ENCODE measurements around the gene FILIP1L.

FILIP1L gene

GRCh38 chr3:99795573-99795972 is 318.7 kb downstream of the FILIP1L start:
- TF ChIP-seq ZC3H10 (CRISPR knock-in tag; IDR thresholded peaks at IDR 0.05) = no peak
- TF ChIP-seq SNAI2 (CRISPR knock-in tag; IDR thresholded peaks at IDR 0.05) = no peak
- no peak for TF ChIP-seq ISL1 (CRISPR knock-in tag; IDR thresholded peaks at IDR 0.05)
- no peak for TF ChIP-seq BACH2 (CRISPR knock-in tag; IDR thresholded peaks at IDR 0.05; ENCODE audit: borderline replicate concordance)
- TF ChIP-seq TCF4 (CRISPR knock-in tag; IDR thresholded peaks at IDR 0.05; ENCODE audit: borderline replicate concordance) = no peak
- TF ChIP-seq TSHZ2 (CRISPR knock-in tag; IDR thresholded peaks at IDR 0.05) = no peak
- TF ChIP-seq RARB (CRISPR knock-in tag; IDR thresholded peaks at IDR 0.05) = no peak
- no peak for TF ChIP-seq ESRRG (CRISPR knock-in tag; IDR thresholded peaks at IDR 0.05)
- no peak for TF ChIP-seq ZNF565 (CRISPR knock-in tag; conservative IDR thresholded peaks at IDR 0.05; ENCODE audit: low read depth)
- TF ChIP-seq CSDC2 (CRISPR knock-in tag; IDR thresholded peaks at IDR 0.05) = no peak
- TF ChIP-seq PATZ1 (CRISPR knock-in tag; IDR thresholded peaks at IDR 0.05; ENCODE audit: borderline replicate concordance) = no peak
- TF ChIP-seq CREB5 (CRISPR knock-in tag; IDR thresholded peaks at IDR 0.05; ENCODE audit: low read depth) = no peak
- no peak for TF ChIP-seq OSR1 (CRISPR knock-in tag; IDR thresholded peaks at IDR 0.05)
- TF ChIP-seq TOX (CRISPR knock-in tag; IDR thresholded peaks at IDR 0.05; ENCODE audit: borderline replicate concordance) = no peak
- ATAC-seq = no peak

GRCh38 chr3:99794485-99794884 is 319.8 kb downstream of the FILIP1L start:
- no peak for ATAC-seq
- no peak for TF ChIP-seq TSHZ2 (CRISPR knock-in tag; IDR thresholded peaks at IDR 0.05)
- TF ChIP-seq CSDC2 (CRISPR knock-in tag; IDR thresholded peaks at IDR 0.05) = no peak
- TF ChIP-seq GLIS3 (CRISPR knock-in tag; IDR thresholded peaks at IDR 0.05) = no peak
- no peak for TF ChIP-seq ZFP30 (CRISPR knock-in tag; IDR thresholded peaks at IDR 0.05)
- TF ChIP-seq ARNTL (CRISPR knock-in tag; IDR thresholded peaks at IDR 0.05; ENCODE audit: borderline replicate concordance, low read depth) = no peak
- no peak for TF ChIP-seq RARB (CRISPR knock-in tag; IDR thresholded peaks at IDR 0.05)
- no peak for TF ChIP-seq CSRNP3 (CRISPR knock-in tag; IDR thresholded peaks at IDR 0.05)
- TF ChIP-seq CREB5 (CRISPR knock-in tag; IDR thresholded peaks at IDR 0.05; ENCODE audit: low read depth) = no peak
- TF ChIP-seq SNAI2 (CRISPR knock-in tag; IDR thresholded peaks at IDR 0.05) = no peak
- TF ChIP-seq BACH2 (CRISPR knock-in tag; IDR thresholded peaks at IDR 0.05; ENCODE audit: borderline replicate concordance) = no peak
- TF ChIP-seq ZNF70 (CRISPR knock-in tag; IDR thresholded peaks at IDR 0.05) = no peak
- TF ChIP-seq TOX (CRISPR knock-in tag; IDR thresholded peaks at IDR 0.05; ENCODE audit: borderline replicate concordance) = no peak
- no peak for TF ChIP-seq ISL1 (CRISPR knock-in tag; IDR thresholded peaks at IDR 0.05)
- TF ChIP-seq OSR1 (CRISPR knock-in tag; IDR thresholded peaks at IDR 0.05) = no peak
- no peak for TF ChIP-seq ZNF565 (CRISPR knock-in tag; conservative IDR thresholded peaks at IDR 0.05; ENCODE audit: low read depth)
- TF ChIP-seq PPARA (CRISPR knock-in tag; IDR thresholded peaks at IDR 0.05; ENCODE audit: borderline replicate concordance) = no peak
- no peak for TF ChIP-seq PATZ1 (CRISPR knock-in tag; IDR thresholded peaks at IDR 0.05; ENCODE audit: borderline replicate concordance)
